Anterior cingulate cortex (tissue), 58 donors: Measurements from ENCODE around the gene RAB10.
"Not testable (repeated sequence)": the region's sequence is repeated elsewhere in the genome, so short reads cannot be mapped to it uniquely, and the experiment has no call there.

ENCODE experiments used
- DNase-seq, 58 donors: peaks; one replicate each; lab custom pipeline; 2025; lab: John Stamatoyannopoulos, UW

The RAB10 gene

GRCh38 chr2:26013668-26014067, 20.2 kb upstream of the RAB10 start:
- no peak for DNase-seq

DNA sequence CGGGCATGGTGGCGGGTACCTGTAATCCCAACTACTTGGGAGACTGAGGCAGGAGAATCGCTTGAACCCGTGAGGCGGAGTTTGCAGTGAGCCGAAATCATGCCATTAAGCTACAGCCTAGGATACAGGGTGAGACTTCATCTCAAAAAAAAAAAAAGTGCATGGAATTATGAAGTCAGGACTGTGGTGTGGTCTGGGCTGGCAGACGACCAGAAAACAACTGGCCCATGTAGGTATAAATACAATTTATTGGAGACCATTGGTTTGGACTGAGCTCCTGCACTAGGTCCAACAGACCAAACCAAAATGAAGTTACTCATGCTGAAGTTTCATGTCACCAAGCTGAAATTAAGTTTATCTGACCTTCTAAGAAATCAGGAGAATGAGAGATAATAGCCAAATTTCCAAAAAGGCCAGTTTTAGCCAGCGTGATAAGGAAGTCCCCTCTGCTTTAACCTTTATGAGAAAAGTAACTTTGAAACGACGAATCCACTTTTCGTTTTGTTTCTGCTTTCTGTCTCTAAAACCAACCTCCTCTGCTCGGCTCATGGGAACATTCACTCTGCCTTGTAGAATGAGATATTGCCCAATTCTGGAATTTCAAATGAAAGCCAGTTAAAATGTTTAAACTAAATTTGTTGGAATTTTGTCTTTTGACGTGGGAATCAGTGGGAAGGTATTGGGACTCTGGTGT, 17.7 kb upstream of the RAB10 start:
- DNase-seq = no peak

- not testable (repeated sequence) for DNase-seq
Observed at GRCh38 chr2:26016706-26017045, 17.2 kb upstream of the RAB10 start.

DNA sequence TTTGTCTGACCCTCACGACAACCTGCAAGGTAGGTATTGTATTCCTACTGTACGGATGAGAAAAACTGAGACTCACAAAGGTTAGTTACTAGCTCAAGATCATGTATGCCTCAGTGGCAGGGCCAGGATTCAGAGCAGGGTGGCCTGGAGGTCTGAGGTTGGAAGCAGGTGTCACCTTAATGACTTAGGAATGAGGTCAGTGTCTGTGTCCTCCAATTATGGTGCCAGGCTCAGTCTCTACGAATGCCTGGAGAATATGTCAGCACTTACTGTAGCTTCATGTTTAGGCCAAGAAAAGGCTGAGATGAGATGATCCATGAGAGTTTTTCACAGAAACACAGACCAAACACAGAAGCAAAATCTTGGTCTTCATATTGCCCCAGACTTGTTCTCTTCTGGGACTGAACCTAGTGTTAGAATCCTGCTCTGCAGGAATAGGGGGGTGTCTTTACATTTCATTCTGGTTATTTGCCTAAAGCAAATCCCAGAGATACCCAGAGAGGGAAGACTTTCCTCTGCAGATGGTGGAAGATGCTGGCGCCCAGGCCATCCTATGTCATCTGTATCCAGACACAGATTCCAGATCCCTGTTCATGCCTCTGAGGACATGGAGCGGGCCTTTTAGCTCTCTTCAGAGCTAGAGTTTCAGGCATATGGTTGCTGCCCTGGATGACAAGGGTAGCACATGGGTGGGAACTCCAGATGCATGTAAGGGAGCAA, 16.3 kb upstream of the RAB10 start:
- DNase-seq = no peak

DNA sequence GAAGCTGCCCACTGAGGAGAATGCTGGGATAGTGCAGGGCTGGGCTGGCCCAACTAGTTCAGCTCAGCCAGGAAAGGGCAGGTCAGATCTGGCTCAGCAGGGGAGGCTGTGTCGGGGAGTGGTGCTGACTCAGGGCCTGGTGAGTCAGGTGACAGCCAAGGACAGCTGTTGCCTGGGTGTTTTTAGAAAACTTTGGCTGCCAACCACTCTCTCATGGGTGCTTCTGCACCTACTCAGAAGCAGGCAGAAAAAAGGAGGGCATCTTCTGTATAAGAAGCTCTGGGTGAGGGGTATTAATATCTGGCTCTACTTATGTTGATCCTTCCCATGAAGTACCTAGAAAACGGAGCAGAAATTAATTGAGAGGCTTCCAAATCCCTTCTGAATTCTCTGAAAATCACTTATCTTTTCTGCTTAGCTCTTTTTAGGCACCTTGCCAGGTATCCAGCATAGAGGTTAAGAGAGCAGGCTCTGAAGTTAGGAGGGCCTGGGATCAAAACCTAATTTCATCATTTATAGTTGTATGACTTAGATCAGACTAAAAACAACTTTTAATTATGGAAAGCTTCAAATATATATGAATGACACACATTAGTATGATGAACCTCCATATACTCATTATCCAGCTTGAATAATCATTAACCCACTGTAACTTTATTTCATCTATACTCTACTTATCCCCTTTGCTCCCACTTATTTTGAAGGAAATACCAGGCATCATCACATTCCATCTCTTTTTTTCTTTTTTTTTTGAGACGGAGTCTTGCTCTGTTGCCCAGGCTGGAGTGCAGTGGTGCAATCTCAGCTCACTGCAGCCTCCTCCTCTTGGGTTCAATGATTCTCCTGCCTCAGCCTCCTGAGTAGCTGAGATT, 15.5 kb upstream of the RAB10 start:
- DNase-seq = peak in 34 of 58 donors; percentile 6 to 72 (median 26)

GRCh38 chr2:26020231-26020640, 13.6 kb upstream of the RAB10 start:
- no peak for DNase-seq

DNA sequence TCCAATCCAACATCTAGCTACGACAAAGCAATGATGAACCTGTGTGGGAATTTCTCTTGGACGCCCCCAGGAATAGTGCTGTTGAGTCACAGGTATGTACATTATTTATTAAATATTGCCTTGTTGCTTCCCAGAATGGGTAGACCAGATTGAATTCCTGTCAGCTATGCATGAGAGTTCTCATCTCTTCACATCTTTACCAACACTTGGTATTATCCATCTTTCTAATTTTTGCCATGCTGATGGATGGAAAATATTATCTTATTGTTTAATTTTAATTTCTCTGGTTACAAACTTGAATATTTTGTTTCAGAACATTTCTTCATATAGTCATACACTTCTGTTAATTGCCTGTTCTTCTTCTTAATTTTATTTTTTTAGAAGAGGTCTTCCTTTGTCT, 9.6 kb upstream of the RAB10 start:
- DNase-seq = no peak

DNA sequence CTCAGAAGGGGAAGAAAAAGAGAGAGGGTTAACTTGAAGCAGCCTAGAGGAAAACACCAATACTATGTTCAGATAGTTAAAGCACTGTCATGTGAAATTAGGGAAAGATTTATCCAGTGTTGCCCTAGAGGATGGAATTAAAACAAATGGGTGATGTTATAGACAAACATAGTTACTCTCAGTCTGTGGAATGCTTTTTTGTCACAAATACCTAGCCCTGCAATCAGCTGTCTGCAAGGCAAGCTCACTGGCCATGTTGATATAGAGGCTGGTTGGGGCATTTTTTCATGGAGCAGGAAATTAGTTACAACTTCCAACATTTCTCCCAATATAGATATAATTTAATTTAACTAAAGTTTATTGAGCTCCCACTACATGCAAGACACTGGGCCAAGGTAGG, 8.4 kb upstream of the RAB10 start:
- DNase-seq = no peak

DNA sequence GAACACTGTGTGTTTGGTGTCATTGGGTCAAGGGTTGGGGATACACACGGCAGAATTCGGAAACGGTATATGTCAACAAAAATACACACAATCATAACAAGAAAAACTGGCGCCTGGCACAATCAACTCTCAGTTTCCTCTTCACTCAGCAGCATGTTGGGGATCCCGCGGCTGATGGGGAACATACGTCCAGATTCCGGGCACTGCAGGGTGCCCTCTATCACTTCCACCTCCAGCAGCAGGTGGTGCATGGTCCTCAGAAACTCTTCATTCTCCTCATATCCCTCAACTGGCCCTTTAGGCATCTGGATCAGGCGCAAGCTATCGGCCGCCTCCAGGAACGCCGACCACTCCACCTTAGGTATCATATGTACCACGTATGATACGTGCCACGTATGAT, 5.8 kb upstream of the RAB10 start:
- not testable (repeated sequence) for DNase-seq

DNA sequence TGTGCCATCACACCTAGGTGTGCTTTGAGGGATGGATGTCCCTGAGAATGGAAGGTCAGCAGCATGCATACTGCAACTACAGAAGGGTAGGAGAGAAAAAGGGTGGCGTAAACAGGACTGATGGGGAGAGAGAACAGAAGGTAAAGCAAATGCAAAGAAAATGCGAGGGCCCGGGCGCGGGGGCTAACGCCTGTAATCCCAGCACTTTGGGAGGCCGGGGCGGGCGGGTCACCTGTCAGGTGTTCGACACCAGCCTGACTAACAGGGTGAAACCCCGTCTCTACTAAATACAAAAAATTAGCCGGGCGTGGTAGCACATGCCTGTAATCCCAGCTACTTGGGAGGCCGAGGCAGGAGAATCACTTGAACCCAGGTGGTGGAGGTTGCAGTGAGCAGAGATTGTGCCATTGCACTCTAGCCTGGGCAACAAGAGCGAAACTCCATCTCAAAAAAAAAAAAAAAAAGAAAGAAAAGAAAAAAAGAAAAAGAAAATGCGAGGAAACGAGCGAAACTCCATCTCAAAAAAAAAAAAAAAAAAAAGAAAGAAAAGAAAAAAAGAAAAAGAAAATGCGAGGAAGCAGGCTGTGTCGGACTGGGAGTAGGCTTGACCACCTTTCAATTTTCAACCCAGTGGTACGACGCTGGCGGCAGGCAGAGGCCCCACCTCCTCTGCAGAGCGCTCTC, 1.2 kb upstream of the RAB10 start:
- peak in 1 of 58 donors; percentile 47 for DNase-seq

DNA sequence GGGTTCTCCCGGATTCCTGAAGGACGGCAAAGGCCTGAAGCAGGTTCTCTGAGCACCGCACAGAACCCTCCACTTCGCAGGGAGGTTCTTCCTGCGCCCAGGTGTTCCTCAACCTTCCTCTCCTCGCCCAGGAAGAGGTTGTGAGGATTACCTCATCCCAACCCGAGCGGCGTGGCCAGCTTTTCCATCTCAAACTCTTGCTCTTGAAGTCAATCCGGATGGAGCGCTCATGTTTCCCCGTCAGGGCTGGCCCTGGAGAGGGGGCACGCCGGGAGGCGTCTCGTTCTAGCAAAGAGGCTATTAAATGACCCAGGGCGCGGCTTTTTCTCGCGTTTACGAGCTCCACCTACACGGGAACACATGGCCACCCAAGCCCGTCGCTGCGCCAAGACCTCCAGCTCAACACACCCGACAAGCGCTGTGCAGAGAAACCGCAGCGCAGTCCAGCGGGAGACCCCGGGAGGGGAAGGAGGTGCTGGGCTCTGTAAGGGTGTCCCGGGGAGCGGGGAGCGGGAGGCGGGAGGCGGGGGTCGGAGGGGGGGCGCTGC, 540 bp upstream of the RAB10 start:
- DNase-seq = peak in 38 of 58 donors; percentile 32 to 91 (median 66)

GRCh38 chr2:26034637-26034992, 731 bp downstream of the RAB10 start:
- DNase-seq = peak in 1 of 58 donors; percentile 26

DNA sequence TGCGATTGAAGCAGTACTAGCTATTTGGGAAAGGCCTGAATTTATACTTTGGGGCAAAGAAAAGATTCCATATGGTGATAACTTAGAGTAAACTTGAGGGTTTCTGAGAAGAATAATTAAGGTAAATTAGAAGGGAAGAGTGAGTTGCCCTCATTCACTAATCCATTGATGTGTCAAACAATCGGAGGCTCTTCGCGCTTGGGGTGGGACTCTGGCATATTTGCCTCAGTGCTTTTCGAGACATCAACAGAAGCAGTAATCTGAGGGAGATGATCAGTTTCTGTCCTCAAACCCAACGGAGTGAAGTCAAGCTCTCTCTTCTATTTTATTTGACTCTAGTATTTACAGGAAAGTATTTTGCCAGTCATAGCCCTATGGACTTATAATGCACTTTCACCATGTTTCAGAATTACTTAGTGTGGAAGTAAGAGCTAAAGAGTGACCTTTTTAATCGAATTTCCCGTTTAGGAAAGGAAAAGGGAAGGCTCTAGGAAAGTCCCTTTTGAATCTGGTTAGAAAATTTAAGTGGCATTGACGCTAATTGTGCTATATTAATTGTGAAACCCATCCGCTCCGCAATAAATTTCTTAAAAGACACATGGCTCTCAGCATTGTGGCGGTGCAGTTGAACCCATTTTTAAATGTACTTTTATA, 1.3 kb downstream of the RAB10 start:
- DNase-seq = no peak

DNA sequence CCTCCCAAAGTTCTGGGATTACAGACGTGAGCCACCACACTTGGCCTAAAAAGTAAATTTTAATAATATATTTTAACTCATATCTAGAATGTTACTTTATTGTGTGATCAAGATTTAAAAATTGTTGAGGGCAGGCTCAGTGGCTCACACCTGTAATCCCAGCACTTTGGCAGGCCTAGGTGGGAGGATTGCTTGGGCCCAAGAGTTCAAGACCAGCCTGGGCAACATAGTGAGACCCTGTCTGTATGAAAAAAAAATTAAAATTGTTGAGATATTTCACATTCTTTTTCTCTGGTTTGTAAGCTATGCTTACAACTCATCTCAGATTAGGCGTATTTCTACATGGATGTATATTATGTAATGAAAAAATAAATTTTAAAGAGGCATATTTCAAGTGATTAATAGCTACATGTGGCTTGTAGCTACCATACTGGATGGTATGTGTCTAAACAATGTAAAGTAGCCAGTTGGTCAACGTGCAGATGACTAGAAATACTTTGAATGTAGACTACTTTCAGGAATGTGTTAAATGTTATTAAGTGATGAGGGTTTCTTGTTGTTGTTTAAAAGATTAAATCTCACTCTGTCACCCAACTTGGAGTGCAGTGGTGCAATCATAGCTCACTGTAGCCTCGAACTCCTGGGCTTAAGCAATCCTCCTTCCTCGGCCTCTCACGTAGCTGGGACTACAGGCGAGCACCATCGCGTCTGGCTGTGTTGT, 5.9 kb downstream of the RAB10 start:
- no peak for DNase-seq

DNA sequence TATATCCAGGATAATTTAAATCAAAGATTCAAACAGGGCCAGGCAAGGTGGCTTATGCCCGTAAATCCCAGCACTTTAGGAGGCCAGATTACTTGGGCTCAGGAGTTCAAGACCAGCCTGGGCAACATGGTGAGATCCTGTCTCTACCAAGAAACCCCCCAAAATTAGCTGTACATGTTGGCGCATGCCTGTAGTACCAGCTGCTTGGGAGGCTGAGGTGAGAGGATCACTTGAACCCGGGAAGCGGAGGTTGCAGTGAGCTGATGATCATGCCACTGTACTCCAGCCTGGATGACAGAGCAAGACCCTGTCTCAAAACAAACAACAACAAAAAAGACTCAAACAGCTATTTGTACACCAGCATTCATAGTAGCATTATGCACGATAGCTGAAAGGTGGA, 9.2 kb downstream of the RAB10 start:
- DNase-seq = no peak

- DNase-seq = no peak
Observed at GRCh38 chr2:26043862-26044696, 10.2 kb downstream of the RAB10 start.

DNA sequence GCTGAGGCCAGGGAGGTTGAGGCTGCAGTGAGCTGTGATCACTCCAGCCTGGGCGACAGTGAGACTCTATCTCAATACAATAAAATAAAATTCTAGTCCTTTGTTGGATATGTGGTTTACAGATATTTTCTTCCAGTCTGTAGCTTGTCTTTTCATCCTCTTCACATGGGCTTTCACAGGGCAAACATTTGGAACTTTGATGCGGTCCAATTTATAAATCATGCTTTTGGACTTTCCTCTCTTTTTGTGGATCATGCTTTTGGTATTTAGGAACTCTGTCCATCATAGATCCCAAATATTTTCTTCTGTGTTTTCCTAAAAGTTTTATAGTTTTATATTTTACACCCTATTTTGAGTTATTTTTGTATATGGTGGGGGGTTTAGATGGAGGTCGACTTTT, 14.9 kb downstream of the RAB10 start:
- no peak for DNase-seq

- DNase-seq = no peak
Observed at GRCh38 chr2:26049641-26050040, 15.8 kb downstream of the RAB10 start.
